Stimulated activated CD8-positive, alpha-beta memory T cell treated with anti-CD3 and anti-CD28 coated beads, Interleukin-4, amount 100 ng/mL, for 4 hours (primary cell): ENCODE results near the gene OR2V2.
"Not testable (repeated sequence)": the region's sequence is repeated elsewhere in the genome, so short reads cannot be mapped to it uniquely, and the experiment has no call there.

Experiments used
- DNase-seq, 2 donors: peaks; one replicate each; pipeline ENCODE4 v3.0.0-alpha.2; 2020; ENCODE audit warnings: low read depth in 2 of 2, low spot score in 1 of 2

Gene OR2V2, protein sequence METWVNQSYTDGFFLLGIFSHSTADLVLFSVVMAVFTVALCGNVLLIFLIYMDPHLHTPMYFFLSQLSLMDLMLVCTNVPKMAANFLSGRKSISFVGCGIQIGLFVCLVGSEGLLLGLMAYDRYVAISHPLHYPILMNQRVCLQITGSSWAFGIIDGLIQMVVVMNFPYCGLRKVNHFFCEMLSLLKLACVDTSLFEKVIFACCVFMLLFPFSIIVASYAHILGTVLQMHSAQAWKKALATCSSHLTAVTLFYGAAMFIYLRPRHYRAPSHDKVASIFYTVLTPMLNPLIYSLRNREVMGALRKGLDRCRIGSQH

DNA sequence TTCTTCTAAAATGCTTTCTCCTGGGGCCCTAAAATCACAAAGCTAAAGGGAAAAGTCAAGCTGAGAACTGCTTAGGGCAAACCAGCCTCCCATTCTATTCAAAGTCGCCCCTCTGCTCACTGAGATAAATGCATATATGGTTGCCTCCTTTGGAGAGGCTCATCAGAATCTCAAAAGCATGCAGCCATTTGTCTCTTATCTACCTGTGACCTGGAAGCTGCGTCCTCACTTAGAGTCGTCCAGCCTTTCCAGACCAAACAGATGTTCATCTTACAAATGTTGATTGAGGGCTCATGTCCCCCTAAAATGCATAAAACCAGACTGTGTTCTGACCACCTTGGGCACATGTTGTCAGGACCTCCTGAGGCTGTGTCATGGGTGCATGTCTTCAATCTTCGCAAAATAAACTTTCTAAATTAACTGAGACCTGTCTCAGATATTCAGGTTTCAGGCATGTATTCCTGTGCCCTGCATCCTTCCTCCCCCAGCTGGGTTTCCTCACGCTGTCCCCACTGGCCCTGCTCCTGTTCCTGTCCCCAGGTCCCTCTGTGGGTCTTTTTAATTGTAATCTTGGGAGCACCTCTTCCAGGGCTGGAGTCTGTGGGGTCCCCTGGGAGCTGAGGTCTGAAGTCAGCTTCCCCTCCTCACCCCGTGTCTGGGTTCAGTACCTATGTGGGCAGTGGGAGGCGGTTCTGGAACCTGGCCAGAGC, at the start of gene OR2V2:
Gene OR2V2 (plus strand): TSS at position 660 of the 710 bp plus-strand sequence. CDS start 7,357 bp downstream, outside the sequence.
- not testable (repeated sequence) for DNase-seq

DNA sequence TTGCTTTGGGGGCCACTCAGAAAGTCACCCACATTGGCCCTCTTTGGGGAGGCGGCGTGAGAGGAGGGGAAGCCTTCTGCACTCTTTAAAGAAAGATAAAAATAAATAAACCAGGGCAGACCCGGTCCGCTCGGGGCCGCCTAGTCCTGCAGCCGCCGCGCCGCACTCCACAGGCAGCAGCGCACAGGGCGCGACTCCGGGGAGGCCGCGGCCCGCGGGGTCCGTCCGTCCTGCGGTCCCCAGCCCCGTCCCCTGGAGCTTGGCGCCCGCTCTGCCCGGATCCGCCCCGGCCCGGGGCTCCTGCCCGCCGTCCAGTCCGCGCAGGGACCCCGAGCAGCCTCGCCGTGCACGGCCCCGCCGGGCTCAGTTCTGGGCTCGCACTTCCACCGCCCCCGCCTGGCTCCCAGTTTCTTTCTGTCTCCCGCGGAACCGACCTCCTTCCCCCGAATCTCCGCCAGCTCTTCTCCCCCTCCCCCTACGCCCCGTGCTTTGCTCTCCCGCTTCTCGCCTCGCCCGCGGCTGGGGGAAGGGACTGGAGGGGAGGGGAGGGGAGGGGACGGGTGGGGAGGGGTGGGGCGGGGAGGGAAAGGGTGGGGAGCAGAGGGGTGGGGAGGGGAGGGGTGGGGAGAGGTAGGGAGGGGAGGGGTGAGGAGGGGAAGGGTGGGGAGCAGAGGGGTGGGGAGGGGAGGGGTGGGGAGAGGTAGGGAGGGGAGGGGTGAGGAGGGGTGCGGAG, 49.5 kb upstream of the OR2V2 start:
- not testable (repeated sequence) for DNase-seq

DNA sequence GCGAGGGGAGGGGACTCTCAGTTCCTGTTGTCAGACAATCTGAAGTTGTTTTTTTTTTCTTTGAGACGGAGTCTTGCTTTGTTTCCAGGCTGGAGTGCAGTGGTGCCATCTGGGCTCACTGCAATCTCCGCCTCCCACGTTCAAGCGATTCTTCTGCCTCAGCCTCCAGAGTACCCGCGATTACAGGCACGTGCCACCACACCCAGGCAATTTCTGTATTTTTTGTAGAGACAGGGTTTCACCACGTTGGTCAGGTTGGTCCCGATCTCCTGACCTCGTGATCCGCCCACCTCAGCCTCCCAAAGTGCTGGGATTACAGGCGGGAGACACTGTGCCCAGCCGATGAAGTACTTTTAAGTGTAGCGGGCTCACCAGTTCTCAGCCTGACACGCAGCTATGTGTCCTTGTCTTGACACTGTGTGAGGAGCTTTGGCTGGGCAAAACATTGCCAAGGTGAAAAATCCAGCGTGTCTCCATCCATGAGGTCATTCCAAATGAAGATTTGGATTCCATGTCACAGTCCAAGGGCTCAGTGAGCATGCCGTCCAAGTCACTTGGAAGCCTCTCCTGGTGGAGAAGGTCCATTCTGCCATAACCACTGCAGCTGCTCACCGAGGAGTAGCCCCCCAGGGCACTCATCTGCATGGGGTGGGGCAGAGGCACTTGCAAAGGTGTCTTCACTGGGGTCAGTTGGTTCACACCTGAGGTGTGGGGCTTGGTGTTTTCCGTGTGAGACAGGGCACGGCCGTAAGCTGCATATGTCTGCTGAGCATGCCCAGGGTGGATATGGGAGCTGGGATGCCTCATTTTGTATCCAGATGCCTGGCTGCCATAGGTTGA, 48.4 kb upstream of the OR2V2 start:
- no peak for DNase-seq

GRCh38 chr5:181099602-181100086, 47.7 kb upstream of the OR2V2 start:
- no peak for DNase-seq

DNA sequence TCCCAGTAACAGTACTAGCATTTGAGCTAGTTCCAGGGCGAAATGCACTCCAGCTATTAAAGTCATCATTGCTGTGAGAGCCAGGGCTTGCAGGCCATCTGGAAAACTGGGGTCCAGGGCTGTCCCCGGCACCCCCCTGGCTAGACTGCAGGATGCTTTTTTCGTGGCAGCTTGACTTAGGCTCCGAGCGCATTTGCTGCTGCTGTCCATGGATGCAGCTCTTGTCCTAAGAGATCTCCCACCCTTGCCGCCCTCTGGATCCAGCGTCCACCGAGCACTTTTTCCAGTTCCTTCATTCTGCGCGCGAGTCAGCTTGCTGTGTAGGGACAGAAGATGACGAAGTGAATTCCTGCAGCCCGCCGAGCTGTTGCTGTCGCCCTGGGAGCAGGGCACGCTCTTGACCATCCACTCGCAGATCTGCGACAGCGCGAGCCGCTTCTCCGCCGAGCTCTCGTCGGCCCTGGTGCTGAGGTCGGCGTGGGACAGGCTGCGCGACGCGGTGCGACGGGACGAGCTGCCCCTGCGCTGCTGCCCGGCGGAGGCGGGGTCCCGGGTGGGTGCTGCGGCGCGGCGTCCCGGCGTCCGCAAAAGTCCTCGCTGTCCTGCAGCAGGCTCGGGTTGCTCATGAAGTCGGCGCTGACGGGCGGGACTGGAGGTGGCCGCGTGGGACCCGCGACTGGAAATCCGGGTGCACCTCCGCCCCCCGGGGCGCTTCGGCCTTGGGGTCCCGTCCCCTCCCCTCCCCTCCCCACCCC, 47.1 kb upstream of the OR2V2 start:
- no peak for DNase-seq

DNA sequence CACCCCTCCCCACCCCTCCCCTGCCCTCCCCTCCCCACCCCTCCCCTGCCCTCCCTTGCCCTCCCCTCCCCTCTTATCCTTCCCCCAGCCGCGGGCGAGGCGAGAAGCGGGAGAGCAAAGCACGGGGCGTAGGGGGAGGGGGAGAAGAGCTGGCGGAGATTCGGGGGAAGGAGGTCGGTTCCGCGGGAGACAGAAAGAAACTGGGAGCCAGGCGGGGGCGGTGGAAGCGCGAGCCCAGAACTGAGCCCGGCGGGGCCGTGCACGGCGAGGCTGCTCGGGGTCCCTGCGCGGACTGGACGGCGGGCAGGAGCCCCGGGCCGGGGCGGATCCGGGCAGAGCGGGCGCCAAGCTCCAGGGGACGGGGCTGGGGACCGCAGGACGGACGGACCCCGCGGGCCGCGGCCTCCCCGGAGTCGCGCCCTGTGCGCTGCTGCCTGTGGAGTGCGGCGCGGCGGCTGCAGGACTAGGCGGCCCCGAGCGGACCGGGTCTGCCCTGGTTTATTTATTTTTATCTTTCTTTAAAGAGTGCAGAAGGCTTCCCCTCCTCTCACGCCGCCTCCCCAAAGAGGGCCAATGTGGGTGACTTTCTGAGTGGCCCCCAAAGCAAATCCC, 46.2 kb upstream of the OR2V2 start:
- not testable (repeated sequence) for DNase-seq

GRCh38 chr5:181101930-181102674, 45.3 kb upstream of the OR2V2 start:
- not testable (repeated sequence) for DNase-seq

- not testable (repeated sequence) for DNase-seq
These were observed 43.2 kb upstream of the OR2V2 start for GRCh38 chr5:181104259-181104568.

GRCh38 chr5:181104606-181105390, 42.6 kb upstream of the OR2V2 start:
- not testable (repeated sequence) for DNase-seq

DNA sequence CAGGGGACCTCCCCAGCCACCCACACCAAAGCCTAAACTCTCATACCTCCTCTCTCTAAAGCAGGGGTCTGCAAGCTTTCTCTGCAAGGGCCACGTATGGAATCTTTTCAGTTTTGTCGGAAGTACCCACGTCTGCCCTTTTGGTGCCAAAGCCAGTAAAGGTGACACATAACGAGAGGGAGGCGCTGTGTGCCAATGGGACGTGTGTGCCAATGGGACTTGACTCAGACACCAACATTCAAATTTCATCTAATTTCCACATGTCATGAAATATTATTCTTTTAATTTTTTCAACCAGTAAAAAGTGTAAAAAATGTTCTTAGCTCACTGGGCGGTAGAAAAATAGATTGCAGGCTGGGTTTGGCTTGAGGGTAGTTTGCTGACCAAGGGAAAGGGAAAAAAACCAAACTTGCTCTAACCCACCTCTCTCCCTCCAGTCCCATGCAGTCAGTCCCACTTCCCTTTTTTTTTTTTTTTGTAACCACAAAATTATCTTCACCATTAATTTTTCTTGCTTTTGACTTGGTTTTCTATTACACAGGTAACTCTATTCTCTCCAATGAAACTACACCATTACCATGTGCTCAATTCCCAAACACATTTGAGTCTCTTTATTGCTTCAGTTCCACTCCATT, 41.9 kb upstream of the OR2V2 start:
- DNase-seq: no peak

- DNase-seq: no peak
These were observed 39.7 kb upstream of the OR2V2 start for GRCh38 chr5:181107699-181108098.

DNA sequence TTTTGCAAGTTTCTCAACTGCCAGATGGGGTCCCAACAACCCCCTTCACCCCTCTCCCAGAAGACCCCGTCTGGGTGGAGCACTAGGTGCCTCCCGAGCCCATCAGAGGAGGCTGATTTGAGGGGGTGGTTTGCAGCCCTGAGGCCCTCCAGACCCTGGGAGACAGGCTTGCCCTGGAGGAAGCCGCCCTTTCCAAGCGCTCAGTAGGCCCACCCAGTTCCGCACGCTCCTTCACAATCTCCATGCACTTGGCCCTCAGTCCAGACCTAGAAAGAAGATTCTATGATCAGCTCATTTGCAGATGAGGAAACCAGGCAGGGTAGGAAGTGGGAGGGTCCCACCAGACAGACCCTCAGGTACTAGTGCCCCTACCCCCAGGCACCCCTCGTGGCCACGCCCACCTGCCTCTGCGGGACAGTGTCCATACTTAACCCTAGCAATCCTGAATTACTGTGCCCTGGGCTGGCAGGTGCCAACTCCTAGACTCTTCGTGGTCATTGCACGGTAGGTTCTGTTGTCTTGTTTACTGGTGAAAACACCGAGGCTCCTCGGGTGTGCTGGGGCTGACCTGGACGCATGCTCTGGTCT, 38.7 kb upstream of the OR2V2 start:
- DNase-seq: no peak

DNA sequence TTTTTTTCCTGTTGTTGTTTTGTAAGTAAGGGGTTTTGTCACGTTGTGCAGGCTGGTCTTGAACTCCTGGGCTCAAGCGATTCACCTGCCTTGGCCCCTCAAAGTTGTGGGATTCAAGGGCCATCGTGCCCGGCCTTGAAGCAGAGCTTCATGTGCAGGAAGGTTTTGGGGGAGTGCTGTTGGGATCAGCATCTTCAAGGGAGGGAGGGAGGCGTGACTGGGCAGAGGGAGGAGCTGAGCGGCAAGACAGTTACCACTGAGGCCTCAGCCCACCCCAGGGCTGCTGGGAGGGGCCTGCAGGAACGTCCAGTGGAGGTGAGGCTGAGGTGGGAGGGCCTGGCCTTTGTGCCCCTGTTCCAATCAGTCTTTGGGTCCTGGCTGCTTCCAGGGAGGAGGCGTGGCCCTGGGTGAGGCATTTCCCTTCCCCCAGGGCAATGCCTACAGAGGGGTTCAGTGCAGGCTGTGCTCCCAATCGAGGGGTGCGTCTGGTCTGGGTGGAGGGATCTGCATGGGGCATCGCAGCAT, 37.8 kb upstream of the OR2V2 start:
- no peak for DNase-seq

GRCh38 chr5:181111010-181111409, 36.4 kb upstream of the OR2V2 start:
- no peak for DNase-seq

GRCh38 chr5:181112476-181112875, 34.9 kb upstream of the OR2V2 start:
- DNase-seq: no peak

DNA sequence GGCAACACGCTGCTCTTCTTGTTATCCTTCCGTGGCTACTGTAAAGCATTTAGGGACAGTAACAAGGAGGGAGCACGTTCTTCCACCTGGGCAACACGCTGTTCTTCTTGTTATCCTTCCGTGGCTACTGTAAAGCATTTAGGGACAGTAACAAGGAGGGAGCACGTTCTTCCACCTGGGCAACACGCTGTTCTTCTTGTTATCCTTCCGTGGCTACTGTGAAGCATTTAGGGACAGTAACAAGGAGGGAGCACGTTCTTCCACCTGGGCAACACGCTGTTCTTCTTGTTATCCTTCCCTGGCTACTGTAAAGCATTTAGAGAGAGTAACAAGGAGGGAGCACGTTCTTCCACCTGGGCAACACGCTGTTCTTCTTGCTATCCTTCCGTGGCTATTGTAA, 33.8 kb upstream of the OR2V2 start:
- DNase-seq: not testable (repeated sequence)

DNA sequence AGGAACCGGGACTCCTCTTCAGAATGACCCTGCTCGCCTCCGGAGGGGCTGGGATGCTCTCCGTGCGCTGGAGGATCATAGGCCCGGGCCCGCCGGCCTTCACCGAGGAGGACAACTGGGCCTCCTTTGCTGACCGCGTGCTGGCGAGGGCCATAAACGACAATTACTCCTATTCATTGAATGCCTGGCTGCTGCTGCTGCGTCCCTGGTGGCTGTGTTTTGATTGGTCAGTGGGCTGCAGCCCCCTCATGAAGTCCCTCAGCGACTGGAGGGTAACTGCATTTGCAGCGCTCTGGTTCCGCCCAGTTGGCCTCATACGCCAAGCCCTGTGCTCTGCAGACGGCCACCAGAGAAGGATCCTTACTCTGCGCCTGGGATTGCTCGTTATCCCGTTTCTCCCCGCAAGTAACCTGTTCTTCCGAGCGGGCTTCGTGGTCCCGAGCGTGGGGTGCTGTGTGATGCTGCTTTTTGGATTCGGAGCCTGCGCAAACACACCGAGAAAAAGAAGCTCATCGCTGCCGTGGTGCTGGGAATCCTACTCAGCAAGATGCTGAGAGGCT, 33.0 kb upstream of the OR2V2 start:
- no peak for DNase-seq
